BE2C (cell line): ENCODE measurements around the gene BIRC7.
A peak's percentile ranks its signal among the peaks of the same experiment; 100 is the strongest.
"Not testable (repeated sequence)": the region's sequence is repeated elsewhere in the genome, so short reads cannot be mapped to it uniquely, and the experiment has no call there.

Source experiments
- DNase-seq: peaks from one replicate; pipeline ENCODE4 v3.0.0-alpha.2; 2020
- H3K27me3 ChIP-seq: fragments of 250-450 bp; sonication (Bioruptor Pico); 2 replicates; pipeline ENCODE4 v1.5.1; 2020; ENCODE audit warnings: mild to moderate bottlenecking
- H3K36me3 ChIP-seq: fragments of 250-450 bp; sonication (Bioruptor Pico); 2 replicates; pipeline ENCODE4 v1.5.1; 2020; ENCODE audit warnings: mild to moderate bottlenecking
- H3K4me1 ChIP-seq: fragments of 250-450 bp; sonication (Bioruptor Pico); 2 replicates; pipeline ENCODE4 v1.5.1; 2020
- H3K4me3 ChIP-seq: 2 replicates; pipeline ENCODE4 v1.5.1; 2011; ENCODE audit warnings: low read depth, low read length
- H3K9me3 ChIP-seq: fragments of 250-450 bp; sonication (Bioruptor Pico); 2 replicates; pipeline ENCODE4 v1.5.1; 2020
- TF ChIP-seq, protein P1 (sequence below): IDR thresholded peaks from 2 replicates; pipeline ENCODE4 v1.5.1; 2012; ENCODE audit warnings: mild to moderate bottlenecking, low read depth, low read length

BIRC7 gene

GRCh38 chr20:63220696-63221399, 14.9 kb upstream of the BIRC7 start:
- H3K9me3 ChIP-seq, result no peaks in the 10 kb centered on the region
- H3K4me1 ChIP-seq, result peaks cover 29% of the 10 kb centered on the region
- no peaks in the 10 kb centered on the region for H3K36me3 ChIP-seq
- no peak for DNase-seq
- TF ChIP-seq, protein P1, sequence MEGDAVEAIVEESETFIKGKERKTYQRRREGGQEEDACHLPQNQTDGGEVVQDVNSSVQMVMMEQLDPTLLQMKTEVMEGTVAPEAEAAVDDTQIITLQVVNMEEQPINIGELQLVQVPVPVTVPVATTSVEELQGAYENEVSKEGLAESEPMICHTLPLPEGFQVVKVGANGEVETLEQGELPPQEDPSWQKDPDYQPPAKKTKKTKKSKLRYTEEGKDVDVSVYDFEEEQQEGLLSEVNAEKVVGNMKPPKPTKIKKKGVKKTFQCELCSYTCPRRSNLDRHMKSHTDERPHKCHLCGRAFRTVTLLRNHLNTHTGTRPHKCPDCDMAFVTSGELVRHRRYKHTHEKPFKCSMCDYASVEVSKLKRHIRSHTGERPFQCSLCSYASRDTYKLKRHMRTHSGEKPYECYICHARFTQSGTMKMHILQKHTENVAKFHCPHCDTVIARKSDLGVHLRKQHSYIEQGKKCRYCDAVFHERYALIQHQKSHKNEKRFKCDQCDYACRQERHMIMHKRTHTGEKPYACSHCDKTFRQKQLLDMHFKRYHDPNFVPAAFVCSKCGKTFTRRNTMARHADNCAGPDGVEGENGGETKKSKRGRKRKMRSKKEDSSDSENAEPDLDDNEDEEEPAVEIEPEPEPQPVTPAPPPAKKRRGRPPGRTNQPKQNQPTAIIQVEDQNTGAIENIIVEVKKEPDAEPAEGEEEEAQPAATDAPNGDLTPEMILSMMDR, result no peak
- no peaks in the 10 kb centered on the region for H3K27me3 ChIP-seq
- no peak overlapping the region for H3K4me3 ChIP-seq

DNA sequence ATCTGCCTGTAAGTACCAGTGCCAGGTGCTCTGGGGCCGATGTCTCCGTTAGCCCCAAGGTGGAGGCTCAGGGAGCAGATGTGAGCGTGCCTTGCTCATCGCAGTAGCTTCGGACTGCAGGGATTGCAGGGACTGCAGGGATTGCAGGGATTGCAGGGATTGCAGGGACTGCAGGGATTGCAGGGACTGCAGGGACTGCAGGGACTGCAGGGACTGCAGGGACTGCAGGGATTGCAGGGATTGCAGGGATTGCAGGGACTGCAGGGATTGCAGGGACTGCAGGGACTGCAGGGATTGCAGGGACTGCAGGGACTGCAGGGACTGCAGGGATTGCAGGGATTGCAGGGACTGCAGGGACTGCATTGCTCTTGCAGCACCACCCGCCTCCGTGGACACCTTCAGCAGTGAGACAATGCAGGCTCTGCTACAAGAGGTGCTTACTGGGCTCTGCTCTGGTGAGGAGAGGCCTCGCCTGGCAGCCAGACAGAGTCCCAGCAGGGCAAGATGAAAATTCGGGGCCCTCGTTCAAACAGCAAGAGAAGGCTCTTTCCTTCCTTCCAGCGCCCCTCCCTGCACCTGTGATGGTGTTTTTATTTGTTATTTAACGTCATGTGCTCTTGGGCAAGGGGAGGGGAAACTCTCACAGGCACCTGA, 14.2 kb upstream of the BIRC7 start:
- not testable (repeated sequence) for H3K4me3 ChIP-seq, DNase-seq, H3K36me3 ChIP-seq, H3K27me3 ChIP-seq, H3K9me3 ChIP-seq
- H3K4me1 ChIP-seq, result peaks cover 27% of the 10 kb centered on the region

GRCh38 chr20:63222541-63222940, 13.2 kb upstream of the BIRC7 start:
- Histone ChIP-seq H3K36me3 (no peaks in the 10 kb centered on the region), H3K27me3 (no peaks in the 10 kb centered on the region), H3K4me3 (no peak overlapping the region), H3K4me1 (peaks cover 17% of the 10 kb centered on the region), H3K9me3 (no peaks in the 10 kb centered on the region)
- TF ChIP-seq, protein P1, result no peak
- DNase-seq, result no peak

DNA sequence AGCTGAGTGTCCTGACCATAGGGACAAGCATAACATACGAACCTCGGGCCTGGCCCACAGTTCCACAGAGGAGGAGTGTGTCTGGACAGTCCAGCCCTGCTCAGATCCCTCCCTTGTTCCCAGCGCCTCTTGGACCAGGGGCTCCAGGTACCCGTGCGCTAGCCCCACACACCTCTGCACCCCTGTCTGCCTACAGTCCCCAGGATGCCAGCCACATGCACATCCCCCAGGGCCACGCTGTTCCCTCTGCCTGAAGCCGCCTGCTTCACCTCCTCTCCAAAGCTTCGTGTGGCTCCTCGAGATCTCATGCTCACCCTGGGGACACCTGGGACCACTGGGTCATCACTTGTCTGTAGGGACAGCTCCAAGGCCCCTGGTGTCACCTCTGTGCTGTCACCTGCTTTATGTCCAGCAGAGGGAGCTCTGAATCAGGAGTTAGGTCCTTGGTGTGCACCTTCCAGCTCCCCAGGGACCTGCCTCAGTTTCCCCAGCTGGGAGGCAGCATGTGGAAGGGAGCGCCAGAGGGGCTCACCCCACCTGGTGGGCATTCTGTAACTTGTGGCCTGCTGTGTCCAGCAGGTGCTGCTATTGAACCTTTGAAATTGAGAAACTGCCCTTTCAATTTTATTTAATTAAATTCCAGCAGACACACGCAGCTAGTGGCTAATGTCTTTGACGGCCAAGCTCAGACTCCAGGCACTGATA, 12.4 kb upstream of the BIRC7 start:
- Histone ChIP-seq H3K9me3 (no peaks in the 10 kb centered on the region), H3K36me3 (no peaks in the 10 kb centered on the region), H3K4me3 (no peak overlapping the region), H3K27me3 (no peaks in the 10 kb centered on the region), H3K4me1 (peaks cover 13% of the 10 kb centered on the region)
- peak; percentile 66 for DNase-seq
- TF ChIP-seq, protein P1, result peak; percentile 85

DNA sequence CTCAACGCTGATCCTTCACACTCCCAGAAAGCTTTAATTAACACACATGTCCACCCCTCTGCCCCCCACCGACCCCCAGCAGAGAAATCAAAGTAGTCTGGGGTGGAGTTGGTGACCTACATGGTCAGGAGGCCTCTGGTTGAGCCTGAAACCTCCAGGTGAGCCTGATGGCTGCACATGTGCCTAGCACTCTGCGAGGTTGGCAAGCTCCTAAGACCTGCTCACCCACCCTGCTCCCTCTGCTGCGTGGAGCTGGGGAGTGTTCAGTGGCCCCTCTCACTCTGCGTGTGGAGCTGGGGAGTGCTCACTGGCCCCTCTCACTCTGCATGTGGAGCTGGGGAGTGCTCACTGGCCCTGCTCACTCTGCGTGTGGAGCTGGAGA, 11.9 kb upstream of the BIRC7 start:
- Histone ChIP-seq H3K4me3 (no peak overlapping the region), H3K9me3 (no peaks in the 10 kb centered on the region), H3K4me1 (peaks cover 13% of the 10 kb centered on the region), H3K27me3 (no peaks in the 10 kb centered on the region), H3K36me3 (no peaks in the 10 kb centered on the region)
- no peak for DNase-seq
- TF ChIP-seq, protein P1, result no peak

DNA sequence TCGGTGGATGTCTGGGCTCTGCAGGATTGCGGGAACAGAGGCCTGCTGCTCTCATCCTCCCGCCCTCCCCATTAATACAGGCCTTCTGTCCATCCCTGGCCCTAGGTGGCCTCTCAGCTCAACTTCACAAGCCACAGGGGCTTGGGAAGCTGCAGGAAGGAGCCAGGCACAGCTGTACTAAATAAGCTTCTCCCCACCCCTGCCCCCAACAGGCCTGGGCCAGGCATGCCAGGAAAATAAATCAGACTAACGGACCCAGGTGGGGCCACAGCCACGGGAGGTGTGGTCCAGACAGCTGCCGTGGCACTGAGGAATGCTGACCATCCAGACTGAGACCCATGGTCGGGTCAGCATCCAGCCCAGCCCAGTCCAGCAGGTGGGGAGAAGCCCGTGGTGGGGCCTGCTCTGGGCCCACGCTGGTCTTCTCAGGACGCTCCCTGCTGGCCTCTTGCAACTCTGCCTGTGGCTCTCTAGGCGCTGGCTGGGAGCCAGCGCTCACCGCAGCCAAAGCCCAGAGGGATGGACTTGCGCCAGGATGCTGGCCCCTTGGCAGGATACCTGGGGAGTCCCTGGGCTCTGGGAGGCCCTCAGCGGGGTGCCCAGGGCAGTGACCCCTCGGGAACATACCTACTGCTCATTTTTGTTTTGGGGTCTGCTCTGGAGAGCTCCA, 11.2 kb upstream of the BIRC7 start:
- Histone ChIP-seq H3K4me1 (peaks cover 13% of the 10 kb centered on the region), H3K9me3 (no peaks in the 10 kb centered on the region), H3K36me3 (no peaks in the 10 kb centered on the region), H3K27me3 (no peaks in the 10 kb centered on the region), H3K4me3 (no peak overlapping the region)
- TF ChIP-seq, protein P1, result peak; percentile 43
- peak; percentile 76 for DNase-seq
